Vagina (tissue), 2 donors: ENCODE results near the gene KLRF1.

Source experiments
- POLR2AphosphoS5 ChIP-seq, 2 donors: sonication (generic); formaldehyde crosslinking; IDR thresholded peaks; one replicate each; pipeline ENCODE4 v1.9.0; 2017; ENCODE audit warnings: antibody characterized with exemption in 2 of 2, mild to moderate bottlenecking in 2 of 2, low read depth in 1 of 2; ENCODE audit not compliant: insufficient read depth in 1 of 2
- TF ChIP-seq, protein P1 (sequence below), 3 experiments: fragments of 450-650 bp in 2 of 3; fragments of 200-600 bp in 1 of 3; sonication (generic) in 1 of 3; IDR thresholded peaks; one replicate each; pipeline ENCODE4 v1.5.1; 2017 to 2019; ENCODE audit warnings: antibody characterized with exemption in 3 of 3, mild to moderate bottlenecking in 2 of 3, moderate library complexity in 2 of 3

DNA sequence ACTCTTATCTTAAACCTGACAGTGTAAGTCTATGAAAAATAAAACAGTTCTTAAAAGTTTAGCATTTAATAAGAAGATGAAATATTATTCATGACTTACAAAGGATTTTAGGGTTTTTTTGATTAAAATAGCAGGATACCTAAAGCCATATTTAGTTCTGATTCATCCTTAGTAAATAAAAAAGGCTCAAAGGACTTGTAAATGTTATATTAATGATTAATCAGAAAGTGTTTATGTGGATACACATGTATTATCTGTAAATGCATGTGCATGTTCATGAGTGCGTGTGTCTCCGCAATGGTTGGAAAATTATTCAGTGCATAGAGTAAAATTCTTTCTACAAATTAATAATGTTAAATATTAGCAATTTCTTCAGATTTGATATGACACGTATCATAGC lies 4.4 kb downstream of the KLRF1 start:
- TF ChIP-seq, protein P1, sequence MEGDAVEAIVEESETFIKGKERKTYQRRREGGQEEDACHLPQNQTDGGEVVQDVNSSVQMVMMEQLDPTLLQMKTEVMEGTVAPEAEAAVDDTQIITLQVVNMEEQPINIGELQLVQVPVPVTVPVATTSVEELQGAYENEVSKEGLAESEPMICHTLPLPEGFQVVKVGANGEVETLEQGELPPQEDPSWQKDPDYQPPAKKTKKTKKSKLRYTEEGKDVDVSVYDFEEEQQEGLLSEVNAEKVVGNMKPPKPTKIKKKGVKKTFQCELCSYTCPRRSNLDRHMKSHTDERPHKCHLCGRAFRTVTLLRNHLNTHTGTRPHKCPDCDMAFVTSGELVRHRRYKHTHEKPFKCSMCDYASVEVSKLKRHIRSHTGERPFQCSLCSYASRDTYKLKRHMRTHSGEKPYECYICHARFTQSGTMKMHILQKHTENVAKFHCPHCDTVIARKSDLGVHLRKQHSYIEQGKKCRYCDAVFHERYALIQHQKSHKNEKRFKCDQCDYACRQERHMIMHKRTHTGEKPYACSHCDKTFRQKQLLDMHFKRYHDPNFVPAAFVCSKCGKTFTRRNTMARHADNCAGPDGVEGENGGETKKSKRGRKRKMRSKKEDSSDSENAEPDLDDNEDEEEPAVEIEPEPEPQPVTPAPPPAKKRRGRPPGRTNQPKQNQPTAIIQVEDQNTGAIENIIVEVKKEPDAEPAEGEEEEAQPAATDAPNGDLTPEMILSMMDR (IDR thresholded peaks at IDR 0.05), result no peak
- no peak for TF ChIP-seq POLR2AphosphoS5 (IDR thresholded peaks at IDR 0.05; ENCODE audit: insufficient read depth in 1 of 2, low read depth in 1 of 2)
